ENCODE data around the gene DPM3. TPM values are rescaled to one million over a fixed set of nuclear protein-coding genes. Genes with fewer than 3 reads are reported as not detected.
A peak's percentile ranks its signal among the peaks of the same experiment; 100 is the strongest.

The DPM3 gene
- total RNA-seq, 1 donor from 2014 or later, result 37.4 TPM

DNA sequence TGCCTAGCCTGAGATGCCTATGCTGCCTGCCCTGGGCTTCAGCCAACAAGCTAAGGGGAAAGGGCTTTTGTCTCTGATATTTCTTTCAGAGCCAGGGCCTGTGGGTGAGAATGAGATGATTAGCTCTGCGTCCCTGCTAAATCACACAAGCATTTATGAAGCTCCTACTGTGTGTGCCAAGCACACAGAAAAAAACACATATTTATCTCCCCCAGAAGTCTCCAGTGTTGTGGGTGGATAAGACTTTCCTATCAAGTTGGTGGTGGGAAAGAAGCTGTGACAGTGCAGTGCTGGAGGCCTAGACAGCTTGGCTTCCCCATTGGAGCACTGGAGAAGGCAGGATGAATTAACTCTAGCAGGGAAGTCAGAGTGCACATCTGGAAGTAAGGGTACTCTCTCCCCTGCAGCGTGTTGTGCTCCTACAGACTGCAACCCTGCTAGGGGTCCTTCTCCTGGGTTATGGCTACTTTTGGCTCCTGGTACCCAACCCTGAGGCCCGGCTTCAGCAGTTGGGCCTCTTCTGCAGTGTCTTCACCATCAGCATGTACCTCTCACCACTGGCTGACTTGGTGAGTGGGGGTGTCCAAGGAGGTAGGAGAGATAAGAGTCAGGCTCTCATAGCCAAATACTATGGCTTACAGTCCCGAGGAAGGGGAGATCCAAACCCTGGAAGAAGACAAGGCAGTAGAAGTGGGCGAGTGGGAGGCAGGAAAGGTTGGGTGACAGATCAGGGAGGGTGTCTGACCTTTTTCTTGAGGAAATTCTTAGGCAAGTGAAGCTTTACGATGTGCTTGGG is 3.0 kb downstream of the DPM3 start:
- no peak for TF ChIP-seq CTCF (IDR thresholded peaks at IDR 0.05; ENCODE audit: insufficient read depth, low read length, severe bottlenecking)
- FAIRE-seq, result no peak
- H3K4me3 ChIP-seq (ENCODE audit: low read depth, low read length), result no peak overlapping the region
- DNase-seq (ENCODE audit: low read depth), result no peak
- peaks cover 17% of the 10 kb centered on the region for H3K36me3 ChIP-seq (ENCODE audit: control insufficient read depth, insufficient read depth, low read length)
- H3K27me3 ChIP-seq (ENCODE audit: control insufficient read depth, insufficient read depth, low read length), result no peaks in the 10 kb centered on the region

DNA sequence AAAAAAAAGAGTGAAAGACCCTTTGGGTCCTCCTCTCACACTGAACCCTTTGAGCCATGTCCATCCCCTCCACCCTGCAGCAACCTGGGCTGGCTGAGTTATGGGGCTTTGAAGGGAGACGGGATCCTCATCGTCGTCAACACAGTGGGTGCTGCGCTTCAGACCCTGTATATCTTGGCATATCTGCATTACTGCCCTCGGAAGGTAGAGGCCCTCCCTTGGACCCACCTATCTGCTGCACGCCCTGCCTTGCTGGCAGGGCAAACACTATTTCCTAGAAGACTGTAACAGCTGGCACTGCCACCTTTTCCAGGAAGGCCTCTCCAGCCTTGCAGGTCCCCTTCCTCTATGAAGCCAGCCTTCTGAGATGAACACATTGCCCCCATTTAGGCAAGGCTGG is 3.6 kb downstream of the DPM3 start:
- H3K36me3 ChIP-seq (ENCODE audit: control insufficient read depth, insufficient read depth, low read length), result peaks cover 20% of the 10 kb centered on the region
- DNase-seq (ENCODE audit: low read depth), result no peak
- no peak for TF ChIP-seq CTCF (IDR thresholded peaks at IDR 0.05; ENCODE audit: insufficient read depth, low read length, severe bottlenecking)
- H3K27me3 ChIP-seq (ENCODE audit: control insufficient read depth, insufficient read depth, low read length), result no peaks in the 10 kb centered on the region
- no peak for FAIRE-seq
- H3K4me3 ChIP-seq (ENCODE audit: low read depth, low read length), result peak overlapping the region; percentile 24

DNA sequence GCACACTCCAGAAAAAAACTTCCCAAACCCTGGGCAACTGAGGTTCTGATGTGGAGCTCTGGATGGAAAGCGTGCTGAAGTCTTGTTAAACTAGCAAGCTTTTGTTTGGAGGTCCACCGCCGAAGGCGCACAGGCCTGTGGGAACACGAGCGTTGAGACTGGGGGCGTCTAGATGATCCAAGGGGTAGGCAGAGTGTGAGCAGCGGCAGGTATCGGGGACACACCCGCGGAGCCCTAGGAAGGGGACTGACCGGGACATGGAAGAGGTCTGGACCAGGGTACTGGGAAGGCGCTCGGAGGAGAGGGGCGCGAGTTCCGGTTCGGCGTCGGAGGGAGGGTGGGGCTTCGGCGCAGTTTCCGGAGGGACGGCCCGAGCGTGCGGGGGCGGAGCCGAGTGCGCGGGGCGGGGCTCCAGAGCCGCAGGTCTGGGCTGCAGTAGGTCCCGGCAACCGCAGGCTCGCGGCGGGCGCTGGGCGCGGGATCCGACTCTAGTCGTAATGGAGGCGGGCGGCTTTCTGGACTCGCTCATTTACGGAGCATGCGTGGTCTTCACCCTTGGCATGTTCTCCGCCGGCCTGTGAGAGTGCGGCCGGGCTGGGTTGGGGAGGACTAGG is 4.8 kb downstream of the DPM3 start, which contains the start of gene SLC50A1:
Gene SLC50A1, plus strand, starts transcription at position 438 of the 614 bp plus-strand sequence. Its CDS starts 60 bp downstream, at position 498.
- Histone ChIP-seq H3K4me3 (ENCODE audit: low read depth, low read length) (peak within 1 kb of the TSS; percentile 84), H3K36me3 (ENCODE audit: control insufficient read depth, insufficient read depth, low read length) (peaks cover 28% of the 10 kb centered on the region), H3K27me3 (ENCODE audit: control insufficient read depth, insufficient read depth, low read length) (no peaks in the 10 kb centered on the region)
- no peak for FAIRE-seq
- peak; percentile 84 for DNase-seq (ENCODE audit: low read depth)
- peak; percentile 16 for TF ChIP-seq CTCF (IDR thresholded peaks at IDR 0.05; ENCODE audit: insufficient read depth, low read length, severe bottlenecking)

DNA sequence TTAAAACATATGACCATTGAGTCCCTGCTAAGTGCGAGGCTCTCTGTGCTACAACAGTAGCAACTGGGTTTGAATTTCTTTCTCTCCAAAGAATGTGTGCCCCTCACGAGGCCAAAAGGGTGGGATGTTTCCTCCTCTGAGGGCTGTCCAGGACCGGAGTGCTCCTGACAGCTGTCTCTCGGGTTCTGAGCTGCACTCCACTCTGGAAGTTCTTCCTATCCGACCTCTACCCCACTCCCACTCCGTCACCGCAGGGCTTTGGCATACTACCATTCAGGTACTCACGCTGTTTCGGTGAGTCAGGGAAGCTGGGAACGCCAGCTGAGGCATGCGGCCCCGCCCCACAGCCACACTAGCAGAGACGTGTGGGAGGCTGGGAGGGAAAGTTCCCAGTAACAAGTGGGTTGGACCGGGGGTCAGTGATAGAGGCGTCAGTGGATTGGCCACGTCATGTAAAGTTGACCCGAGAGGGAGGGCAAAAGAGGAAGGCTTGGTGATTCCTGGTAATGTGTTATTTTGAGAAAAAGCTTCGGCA is 5.4 kb downstream of the DPM3 start:
- no peak for TF ChIP-seq CTCF (IDR thresholded peaks at IDR 0.05; ENCODE audit: insufficient read depth, low read length, severe bottlenecking)
- DNase-seq (ENCODE audit: low read depth), result peak; percentile 98
- Histone ChIP-seq H3K4me3 (ENCODE audit: low read depth, low read length) (peak overlapping the region; percentile 84), H3K27me3 (ENCODE audit: control insufficient read depth, insufficient read depth, low read length) (no peaks in the 10 kb centered on the region), H3K36me3 (ENCODE audit: control insufficient read depth, insufficient read depth, low read length) (peaks cover 28% of the 10 kb centered on the region)
- peak; percentile 89 for FAIRE-seq

DNA sequence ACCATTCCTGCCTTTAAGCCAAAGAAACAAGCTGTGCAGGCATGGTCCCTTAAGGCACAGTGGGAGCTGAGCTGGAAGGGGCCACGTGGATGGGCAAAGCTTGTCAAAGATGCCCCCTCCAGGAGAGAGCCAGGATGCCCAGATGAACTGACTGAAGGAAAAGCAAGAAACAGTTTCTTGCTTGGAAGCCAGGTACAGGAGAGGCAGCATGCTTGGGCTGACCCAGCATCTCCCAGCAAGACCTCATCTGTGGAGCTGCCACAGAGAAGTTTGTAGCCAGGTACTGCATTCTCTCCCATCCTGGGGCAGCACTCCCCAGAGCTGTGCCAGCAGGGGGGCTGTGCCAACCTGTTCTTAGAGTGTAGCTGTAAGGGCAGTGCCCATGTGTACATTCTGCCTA is 6.0 kb downstream of the DPM3 start:
- FAIRE-seq, result no peak
- H3K4me3 ChIP-seq (ENCODE audit: low read depth, low read length), result no peak overlapping the region
- TF ChIP-seq CTCF (IDR thresholded peaks at IDR 0.05; ENCODE audit: insufficient read depth, low read length, severe bottlenecking), result peak; percentile 2
- peaks cover 28% of the 10 kb centered on the region for H3K36me3 ChIP-seq (ENCODE audit: control insufficient read depth, insufficient read depth, low read length)
- H3K27me3 ChIP-seq (ENCODE audit: control insufficient read depth, insufficient read depth, low read length), result no peaks in the 10 kb centered on the region
- DNase-seq (ENCODE audit: low read depth), result no peak

Data from bronchial epithelial cell (primary cell).